Measurements from ENCODE around the gene LMX1B.

GRCh38 chr9:126689027-126689825, 75.5 kb downstream of the LMX1B start:
- TF ChIP-seq CTCF (IDR thresholded peaks at IDR 0.05; ENCODE audit: low read depth, low read length): no peak
- TF ChIP-seq POLR2A (IDR thresholded peaks at IDR 0.05; ENCODE audit: extremely low read depth, insufficient read length): no peak
- TF ChIP-seq MYC (IDR thresholded peaks at IDR 0.05; ENCODE audit: low read depth, low read length): no peak
- TF ChIP-seq MAX (IDR thresholded peaks at IDR 0.05; ENCODE audit: low read depth, low read length): no peak
